NCI-H226 (cell line): ENCODE measurements around the gene HJURP.

ENCODE experiments used
- DNase-seq: peaks from one replicate; pipeline ENCODE4 v3.0.0-alpha.2; 2015

Gene HJURP

DNA sequence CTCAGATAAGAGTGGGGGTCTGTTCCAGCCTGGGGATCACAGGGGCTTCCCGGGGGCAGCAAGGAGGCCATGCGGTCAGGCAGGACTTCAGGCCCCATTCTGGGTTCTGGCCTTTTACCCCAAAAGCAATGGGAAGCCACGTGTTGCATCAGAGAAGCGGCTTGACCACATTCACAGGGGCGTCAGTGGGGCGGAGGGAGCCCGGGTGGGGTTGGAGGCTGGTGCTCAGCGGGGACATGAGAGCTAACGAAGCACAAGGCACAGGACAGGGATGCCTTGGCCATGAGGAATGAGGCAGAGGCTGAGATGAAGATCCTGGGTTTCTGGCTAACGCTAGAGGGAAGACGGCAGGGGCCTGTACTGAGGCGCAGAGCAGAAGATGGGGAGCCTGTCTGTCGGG, 6.1 kb downstream of the HJURP start:
- DNase-seq = no peak

DNA sequence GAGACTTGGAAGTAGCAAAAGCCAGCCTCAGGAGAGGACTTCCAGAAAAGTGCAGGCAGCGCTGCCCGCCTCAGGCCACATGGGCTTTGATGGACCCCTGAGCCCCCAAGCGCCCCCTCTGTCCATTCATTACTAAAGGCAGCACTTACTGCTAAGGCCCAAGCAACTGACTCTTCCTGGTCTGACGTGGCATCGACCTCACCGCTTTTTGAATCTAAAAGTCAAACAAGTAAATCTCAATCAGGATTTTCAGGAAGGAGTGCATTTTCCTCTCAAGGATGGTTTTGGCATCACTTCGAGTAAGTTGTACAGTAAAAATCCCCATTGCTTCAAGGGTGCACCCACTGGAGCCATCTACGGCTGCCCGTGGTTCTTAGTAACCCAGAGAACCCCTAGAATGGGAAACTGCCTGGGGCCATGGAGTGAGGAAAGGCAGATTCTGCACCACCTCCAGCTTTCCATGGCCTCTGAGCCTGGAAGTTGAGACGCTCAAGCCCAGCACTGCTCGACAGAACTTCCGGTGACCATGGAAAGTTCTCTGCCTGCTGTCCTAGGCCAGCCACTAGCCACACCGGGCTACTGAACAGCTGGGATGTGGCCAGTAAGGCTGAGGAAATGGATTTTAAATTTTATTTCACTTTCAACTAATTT, 7.0 kb downstream of the HJURP start:
- DNase-seq = no peak

DNA sequence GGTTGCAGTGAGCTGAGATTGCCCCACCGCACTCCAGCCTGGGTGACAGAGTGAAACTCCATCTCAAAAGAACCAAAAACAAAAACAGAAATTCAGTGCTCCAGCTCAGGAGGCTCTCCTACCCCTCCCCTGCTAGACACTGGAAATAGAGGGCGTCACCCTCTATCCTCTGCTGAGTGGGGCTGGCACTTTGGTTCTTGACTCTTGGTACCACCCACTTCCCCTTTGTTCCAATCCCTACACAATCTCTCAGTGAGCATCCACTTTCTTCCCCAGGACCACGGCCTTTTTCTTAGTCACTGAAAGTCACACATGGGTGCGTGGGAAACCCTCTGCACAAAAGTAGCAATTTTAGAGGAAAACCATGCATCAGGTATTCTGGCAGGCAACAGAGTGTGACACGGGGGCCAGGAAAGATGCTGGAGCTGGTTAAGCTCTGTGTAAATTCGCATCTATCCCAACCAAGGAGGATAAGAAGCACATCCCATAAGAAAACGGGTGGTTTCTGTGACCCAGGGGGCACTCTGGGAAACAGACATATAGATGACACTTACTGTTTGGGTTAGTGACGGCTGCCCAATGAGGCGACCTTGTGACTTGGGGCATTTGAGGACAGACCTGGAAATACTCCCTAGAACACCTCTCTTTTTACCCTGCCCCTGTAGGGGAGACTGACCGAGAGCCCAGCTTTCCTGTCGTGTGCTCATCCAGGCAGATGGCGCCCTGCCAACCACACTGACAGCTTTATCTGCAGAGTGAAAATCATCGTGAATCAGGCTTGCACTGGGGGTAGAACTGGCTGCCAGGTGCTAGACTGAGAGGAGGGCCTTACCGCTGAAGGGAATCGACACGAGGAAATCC, 7.7 kb downstream of the HJURP start:
- DNase-seq = no peak

DNA sequence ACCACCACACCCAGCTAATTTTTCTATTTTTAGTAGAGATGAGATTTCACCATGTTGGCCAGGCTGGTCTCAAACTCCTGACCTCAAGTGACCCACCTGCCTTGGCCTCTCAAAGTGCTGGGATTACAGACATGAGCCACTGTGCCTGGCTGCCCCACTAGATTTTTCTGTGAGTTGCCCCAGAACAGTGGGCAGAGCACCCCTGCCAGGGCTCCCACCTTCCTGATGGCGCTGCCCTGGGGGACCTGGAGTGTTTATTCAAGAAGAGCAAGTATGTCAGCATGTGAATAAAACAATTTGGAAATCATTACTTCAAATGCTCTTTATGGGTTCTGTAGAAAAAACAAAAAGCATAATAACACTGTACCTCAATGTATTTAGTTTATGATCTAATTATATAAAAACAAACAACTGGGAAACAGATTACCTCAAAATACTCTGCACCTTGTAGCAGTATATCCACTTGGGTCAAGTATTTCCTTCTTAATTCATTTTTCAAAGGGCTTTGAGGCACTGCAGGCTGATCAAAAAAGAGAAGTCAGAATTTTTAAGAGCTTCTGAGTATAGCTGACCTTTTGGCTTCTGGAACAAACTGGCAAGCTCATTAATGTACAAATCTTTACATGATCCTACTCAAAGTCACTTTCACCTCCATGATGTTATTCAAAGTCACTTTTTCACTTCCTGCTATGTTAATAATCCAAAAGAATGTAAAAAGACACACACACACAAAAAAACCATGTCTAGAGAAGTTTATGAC, 8.9 kb downstream of the HJURP start:
- DNase-seq = no peak

DNA sequence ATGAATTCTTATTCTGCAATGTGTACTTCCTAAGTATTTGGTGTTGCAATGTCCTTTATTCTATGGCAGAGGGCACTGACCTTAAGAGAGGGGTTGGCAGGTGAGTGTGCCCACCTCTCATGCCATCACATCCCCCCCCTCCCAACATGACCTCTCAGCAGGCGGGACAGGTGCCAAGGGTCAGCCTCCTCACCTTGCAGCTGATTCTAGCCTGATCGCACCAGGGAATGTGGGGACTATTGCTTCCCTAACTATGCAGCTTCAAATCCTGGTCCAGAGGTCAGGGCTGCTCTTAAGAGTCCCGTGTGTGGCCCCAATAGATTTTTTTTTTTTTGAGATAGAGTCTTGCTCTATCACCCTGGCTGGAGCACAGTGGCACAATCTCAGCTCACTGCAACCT, 9.5 kb downstream of the HJURP start:
- DNase-seq = no peak

DNA sequence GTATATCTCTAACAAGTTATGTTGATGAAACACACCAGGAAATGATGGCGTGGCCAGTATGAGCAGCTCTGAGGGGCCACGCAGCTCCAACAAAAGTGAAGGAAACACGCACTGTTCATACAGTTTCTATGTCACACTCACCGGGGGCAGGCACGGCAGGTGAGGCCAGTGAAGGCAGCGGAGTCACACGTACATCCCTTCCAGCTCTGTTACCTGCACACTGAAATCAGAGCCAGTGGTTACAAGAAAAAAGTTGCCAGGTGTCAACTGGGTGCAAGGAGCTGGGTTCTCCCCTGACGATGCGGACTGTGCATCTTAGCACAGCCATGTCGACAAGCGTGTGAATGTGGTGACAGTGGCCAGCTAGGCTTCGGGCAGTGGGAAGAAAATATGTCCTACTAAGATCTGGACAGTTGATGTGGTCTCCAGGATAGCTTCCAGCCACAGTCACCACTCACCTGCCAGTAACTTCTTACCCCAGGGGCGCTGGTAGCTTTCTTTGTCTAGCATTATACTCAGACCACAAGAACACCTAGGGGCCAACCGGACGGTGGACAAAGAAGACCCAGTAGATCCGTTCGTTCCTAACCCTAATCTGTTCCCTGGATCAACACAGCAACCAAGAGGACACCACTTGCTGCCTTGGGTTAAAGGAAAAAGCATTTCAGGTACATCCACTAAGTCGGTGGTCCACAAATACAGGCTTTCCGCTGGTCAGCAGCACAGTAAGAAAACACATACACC, 10.1 kb downstream of the HJURP start:
- no peak for DNase-seq

DNA sequence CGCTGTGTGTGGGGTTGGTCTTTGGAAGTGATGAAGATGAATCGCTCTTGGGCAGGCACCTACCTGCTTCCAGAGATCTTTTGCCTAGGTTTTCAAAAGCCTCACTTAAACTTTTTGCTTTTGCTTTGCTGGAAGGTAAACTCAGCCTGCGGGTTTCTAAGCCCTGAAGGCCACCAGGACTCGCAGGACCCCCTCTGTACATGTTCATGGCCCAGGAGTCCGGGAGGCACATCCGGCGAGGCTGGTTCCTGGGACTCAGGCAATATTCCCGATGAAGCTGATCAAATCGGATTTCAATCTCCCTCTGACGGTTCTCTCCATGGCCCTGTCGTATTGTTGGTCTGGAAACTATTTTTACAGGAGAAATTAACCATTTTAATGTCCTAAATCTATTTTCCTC, 13.2 kb downstream of the HJURP start:
- no peak for DNase-seq

DNA sequence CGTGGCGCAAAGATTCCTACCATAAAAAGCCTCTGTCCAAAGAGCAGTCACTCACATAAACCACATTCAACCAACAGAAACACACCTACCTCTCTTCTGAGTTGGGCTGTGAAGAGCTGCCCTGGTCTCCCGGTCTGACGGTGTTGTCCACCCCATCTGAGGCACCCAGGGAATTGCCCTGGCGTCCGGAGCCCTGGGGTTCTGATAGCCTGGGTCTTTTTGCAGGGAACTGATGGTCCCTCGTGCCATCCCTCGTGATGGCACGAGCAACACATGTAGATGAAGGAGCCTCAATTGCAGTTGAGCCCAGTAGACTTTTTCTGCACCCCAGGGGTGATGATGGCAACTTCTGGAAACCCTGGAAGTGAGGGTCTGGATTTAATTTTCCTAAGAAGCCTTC, 13.8 kb downstream of the HJURP start:
- no peak for DNase-seq

DNA sequence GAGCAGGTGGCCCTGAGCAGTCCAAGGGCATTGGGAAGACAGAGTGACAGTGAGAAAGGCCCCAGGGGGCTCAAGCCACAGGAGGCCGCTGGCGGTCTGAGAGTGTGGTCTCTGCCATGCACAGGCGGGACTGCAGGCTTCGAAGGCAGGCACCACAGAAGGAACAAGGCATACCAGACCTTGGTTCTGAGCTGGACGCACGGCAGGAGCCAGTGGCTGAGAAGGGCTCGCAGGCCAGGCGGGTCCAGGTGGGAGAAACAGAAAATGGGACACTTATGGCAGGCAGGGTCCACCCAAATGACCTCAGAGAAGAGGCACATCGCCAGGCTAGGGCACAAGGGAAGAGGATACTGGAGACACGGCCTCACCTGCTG, 14.9 kb downstream of the HJURP start:
- DNase-seq = no peak

DNA sequence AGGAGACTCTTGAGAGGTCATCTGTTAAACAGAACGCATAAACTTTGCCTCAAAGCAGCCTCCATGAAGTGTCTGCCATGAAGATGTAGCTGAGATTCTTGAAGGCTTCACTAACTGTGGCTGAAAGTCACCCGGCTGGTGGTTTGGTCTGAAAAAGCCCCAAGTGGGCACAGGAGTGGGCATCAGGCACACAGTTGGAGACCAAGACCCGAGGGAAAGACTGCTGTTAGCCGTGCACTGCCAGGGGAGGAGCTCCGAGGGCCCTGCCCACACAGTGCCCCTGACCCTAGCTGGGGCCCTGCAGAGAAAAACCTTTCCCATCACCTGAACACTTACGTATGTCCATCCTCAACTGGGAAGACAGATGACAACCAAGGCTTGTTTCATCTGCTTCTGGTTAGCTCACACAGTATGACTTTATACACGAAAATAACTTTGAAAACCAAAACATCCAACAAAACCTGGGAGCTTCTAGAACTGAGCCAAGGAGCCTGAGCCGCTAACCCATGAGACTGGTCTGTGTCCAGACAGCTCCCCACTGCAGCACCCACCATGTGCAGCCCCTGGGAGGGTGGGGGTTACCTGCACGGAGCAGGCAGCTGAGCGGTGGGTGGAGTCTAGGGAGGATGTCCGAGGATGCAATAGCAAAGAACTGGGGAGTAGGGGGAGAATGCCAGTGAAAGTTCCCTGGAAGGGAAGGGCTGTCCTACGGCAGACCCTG, 15.4 kb downstream of the HJURP start:
- DNase-seq = no peak

DNA sequence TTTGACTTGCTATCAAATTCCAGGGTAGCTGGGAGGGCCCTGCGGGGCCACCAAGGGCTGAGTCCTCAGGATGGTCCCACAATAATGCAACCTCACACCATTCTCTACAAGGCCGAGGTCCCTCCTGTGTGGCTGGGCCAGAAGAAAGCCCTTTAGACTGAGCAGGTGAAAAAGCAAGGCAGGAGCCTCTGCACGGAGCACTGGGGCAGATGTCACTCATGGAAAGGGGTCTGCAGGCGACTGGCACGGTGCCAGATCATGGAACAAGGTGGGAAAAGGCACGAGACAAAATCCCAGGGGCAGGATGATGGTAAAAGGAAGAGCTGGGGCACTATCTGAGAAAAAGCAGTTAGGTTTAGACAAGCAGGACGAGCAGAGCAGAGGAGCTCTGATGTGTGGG, 16.1 kb downstream of the HJURP start:
- no peak for DNase-seq

DNA sequence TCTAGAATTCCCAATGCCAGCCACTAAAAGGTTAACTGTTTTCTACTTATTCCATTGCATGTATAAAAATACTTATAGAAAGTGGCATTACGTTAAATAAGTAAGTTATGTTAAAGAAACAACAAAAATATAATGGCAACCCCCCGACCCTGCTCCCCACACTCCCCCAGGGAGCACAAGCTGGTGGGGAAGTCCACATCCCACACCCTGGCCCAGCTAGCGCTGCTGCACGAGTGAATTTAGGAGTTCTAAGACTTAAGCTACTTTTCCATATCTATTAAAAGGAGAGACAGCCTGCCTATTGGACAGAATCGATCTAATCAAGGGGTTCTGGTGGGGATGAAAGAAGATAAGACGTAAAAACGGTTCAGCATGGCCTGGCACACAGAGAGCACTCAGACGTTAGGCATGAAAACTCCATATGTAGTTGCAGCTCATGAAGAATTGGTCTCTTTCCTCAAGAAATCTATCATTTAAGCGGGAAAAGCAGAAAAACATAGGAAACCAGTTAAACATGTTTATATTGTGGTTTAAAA, 16.6 kb downstream of the HJURP start:
- DNase-seq = no peak

DNA sequence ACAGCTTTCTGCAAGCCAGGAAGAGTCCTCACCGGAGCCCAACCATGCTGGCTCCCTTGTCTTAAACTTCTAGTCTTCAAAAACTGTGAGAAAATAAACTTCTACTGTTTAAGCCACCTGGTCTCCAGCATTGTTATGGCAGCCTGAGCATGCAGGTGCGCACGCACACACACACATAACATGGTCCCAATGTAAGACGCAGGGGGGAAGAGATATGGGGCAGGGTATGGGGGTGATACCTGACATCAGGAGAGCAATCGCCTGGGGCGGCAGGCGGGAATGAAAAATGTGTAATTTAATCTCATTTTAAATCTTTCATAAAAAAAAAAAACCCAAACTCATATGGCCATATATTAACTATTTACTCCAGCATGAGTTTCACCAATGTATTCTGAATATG, 18.0 kb downstream of the HJURP start:
- DNase-seq = no peak

DNA sequence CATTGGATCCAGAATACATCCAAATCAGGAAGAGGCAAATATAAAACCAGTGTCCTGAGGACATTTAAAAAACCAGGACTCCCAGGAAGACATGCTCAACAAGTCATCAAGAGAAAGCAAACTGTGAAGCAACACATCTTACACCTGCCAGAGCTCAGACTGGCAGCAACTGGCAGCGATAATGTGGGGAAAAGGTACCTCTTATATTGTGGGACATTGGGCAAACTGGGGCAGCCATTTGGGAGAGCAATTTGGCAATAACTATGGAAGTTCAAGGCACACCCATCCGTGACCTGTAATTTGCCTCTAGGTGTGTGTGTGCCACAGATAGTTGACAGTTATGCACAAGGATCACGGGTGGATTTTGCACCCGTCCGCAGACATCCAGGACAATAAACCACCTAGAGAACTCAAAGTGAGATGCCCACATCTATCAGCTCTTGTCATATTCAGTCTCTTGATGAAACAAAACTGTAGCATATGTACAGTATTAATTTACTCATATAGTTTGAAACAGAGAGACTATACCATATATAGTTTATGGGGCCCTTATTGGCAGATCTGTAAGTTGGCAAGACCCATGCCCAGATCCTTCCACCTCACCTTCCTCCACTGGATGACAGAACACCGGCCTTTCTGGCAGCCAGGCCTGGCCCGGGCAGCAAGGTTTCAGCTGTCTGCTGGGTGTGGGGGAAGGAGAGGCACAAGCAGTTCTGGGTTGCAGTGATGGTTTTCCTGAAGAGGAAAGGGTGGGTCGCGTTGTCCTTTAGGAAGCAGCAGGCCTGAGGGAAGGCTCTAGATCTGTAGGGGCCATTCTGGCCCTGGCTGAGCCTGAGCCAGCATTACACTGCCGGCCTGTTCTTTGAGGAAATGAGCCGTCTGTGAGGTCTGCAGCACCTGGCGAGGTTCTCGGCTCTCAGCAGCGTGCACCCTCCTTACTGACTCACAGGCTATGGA, 18.8 kb downstream of the HJURP start:
- DNase-seq = no peak

DNA sequence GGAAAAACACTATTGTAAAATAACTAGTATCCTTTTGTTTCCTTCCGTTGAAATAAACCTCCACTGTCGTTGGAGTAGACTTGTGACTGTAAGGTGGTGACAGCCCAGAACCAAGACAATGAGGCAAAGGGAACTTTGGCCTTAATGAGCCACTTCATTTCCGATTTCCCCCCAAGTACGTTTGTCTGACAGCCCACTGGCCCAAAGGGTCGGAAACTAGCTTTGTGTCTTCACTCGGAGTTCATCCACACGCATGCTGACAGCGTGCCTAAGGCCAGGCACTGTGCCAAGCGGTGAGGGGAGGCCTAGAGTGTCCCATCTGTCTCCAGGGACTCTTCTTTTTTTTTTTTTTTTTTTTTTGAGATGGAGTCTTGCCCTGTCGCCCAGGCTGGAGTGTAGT, 21.0 kb downstream of the HJURP start:
- no peak for DNase-seq

DNA sequence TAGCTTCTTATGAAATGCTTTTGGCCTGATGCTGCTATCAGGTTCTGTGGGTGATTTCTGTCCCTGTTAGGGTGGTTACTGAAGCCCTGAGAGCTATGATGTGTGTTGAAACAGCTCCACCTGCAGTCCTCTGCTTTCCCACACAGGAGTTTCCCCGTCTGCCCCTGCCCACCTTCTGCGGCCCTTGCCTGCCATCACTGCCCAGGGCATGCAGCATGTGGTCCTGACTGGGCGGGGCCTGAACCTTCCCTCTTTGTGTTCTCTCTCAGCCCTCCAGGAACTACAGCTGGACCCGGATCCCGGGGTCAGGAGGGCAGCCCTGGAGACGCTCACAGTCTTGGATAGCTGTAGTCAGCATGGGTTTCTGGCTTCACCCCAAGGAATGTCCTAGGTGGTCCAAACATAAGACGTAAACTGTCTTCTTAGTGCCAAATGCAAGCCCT, 21.4 kb downstream of the HJURP start:
- peak; percentile 69 for DNase-seq

DNA sequence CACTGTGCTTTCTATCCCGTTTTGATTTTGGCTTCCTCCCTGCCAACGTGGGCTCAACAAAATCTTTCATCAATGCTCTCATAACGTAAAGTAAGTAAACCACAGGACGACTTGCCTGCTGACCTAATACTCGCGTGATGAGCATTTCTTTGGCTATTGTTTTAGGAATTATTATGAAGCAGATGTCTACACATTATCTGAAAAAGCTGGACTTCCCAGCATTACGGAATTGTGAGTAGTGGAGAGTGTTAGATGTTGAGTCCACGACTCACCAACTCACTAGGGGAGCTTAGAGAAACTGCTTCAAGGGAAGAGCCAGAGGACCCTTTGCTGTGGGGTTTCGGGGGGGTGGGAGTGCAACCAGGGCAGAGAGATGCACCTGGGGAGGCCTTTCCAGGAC, 21.9 kb downstream of the HJURP start:
- DNase-seq = peak; percentile 37

DNA sequence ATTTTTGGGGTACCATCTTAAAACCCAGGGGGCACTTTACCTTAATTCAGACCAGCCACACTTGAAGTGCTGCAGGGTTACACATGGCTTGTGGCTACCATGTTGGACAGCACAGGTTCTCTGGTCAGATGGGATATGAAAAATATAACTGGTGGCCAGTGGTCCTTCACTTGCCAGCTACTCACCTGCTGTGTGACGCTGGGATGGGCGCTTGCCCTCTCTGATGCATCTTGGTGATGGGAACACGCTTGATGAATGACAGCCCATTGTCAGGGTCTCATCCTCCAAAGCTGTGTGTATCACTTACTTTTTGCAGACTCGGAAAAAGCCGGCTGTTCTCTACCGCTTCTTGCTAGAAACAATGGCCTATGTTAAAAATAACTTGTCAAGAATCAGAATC, 22.5 kb downstream of the HJURP start:
- no peak for DNase-seq

DNA sequence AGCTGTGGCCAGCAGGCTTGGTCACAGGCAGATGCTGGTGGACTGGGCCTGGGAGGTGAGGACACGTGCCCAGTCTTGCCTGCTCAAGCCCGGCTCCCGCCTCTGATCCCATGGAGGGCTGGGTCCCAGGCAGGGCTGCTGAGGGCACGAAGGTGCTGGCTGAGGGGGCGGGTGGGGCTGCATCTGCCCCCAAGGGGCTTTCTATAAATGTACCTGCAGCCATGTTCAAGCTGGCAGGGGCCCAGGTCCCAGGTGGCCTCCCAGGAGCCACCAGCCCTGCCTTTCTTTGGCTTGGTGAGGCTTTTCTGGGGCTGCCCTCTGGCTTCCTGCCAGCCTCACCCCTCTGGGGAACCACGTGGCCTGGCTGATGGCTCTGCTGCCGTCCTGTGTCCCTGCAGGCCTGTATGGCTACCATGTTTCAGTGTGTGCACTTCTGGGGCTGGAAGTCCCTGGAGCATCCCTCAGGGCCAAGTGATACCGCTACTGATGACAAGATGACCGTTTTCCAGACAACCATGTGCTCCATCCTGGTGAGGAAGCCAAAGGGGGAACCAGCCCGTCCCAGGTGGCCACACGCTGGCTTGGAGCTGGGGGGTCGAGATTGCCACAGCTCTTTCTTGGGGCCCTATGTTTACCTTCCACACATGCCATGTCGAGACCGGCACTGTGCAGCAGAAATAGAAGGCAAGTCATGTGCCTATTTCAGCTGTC, 23.2 kb downstream of the HJURP start:
- no peak for DNase-seq

DNA sequence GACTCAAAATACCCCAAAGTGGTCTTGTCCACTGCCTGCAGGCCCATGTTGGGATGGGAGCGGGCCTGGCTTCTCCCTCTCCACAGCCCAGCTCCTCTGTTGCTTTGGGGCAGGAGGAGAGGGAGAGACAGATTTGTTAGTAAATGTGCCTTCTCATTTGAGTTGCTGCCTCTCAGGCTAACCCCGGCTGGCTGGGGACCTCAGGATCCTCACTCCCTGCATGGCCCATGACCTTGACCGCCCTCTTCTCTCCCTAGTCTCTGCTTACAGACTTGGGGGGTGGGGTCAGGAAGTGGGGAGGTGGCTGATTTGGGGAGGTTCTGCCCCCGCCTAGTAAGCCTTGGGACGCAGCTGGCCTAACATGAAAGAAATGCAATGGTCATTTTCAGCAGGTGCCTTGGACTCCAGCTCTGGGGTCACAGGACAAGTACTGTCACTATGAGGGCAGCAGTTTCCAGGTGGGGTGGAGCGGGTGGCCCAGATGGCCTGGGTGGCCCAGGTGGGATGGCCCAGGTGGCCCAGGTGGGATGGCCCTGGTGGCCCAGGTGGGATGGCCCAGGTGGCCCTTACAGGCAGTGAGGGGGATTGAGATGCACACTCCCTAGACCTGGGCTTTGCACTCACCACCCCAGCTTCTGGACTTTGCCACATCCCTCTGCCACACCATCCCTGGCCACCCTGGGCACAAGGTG, 24.1 kb downstream of the HJURP start:
- no peak for DNase-seq
